Measurements from ENCODE around the gene EIF3J. TPM values are rescaled to one million over a fixed set of nuclear protein-coding genes. Genes with fewer than 3 reads are reported as not detected.
"Not testable (repeated sequence)": the region's sequence is repeated elsewhere in the genome, so short reads cannot be mapped to it uniquely, and the experiment has no call there.

The EIF3J gene
- total RNA-seq, 1 donor from 2014 or later, result 76.2 TPM

DNA sequence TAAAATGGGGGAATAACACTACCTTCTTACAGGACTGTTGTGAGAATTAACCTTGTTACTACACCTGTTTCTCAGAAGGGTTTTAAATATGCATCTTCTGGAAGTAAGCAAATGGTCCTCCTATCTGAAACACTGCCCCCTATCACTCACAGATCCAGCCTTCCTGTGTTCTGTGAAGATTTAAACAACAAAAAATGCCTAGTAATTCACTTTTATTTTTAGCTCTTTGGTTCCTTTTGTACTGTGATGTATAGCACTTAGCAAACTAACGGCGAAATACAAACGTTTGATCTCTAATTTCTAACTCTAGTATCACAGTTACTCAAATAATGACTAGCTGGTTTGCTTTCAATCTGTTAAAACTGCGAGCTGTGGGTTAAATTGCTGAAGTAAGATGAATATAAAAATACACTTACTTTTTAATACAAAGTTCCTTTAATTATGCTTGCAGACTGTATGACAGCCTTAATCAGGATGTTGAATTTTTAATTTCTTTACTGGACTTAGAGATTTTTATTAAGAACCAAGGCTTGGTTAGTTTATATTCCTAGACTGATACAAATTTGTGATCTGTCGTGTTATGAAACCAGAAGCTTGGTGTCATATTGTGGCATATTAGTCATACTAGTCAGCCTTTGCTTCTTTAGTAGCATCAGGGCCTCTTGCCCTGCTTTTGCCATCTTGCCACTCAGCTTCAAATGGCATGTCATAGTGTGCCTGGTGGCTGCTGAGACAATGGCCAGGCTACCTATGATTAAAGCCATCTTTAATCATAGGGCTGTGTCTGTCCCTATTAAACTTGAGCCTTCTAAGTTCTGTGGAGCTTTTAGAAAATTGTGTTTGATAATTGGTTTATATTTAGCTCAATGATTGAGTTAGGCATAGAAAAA is 9.2 kb downstream of the EIF3J start:
- DNase-seq (ENCODE audit: low spot score), result no peak

GRCh38 chr15:44549152-44549551 is 12.2 kb downstream of the EIF3J start:
- H3K9me3 ChIP-seq (ENCODE audit: low read depth); H3K4me3 Mint-ChIP-seq; H3K4me2 ChIP-seq; H3K9ac ChIP-seq; H3K9me3 Mint-ChIP-seq; H3K27me3 Mint-ChIP-seq (ENCODE audit: insufficient read depth, low read depth); H3K4me1 Mint-ChIP-seq; H3K27me3 ChIP-seq; H2AFZ ChIP-seq (replicated peaks); H3K4me3 ChIP-seq; H3F3A ChIP-seq (ENCODE audit: low read depth); DNase-seq (ENCODE audit: low spot score); H3K27ac Mint-ChIP-seq; H3K27ac ChIP-seq; H3K4me1 ChIP-seq: not testable (repeated sequence)
- peaks cover 16% of the 10 kb centered on the region for H3K36me3 Mint-ChIP-seq
- peaks cover 67% of the 10 kb centered on the region for H3K79me2 ChIP-seq (ENCODE audit: low read depth)
- H3K36me3 ChIP-seq, result peaks cover 14% of the 10 kb centered on the region
- peaks cover 25% of the 10 kb centered on the region for H4K20me1 ChIP-seq (ENCODE audit: low read depth)

More for the DNA sequence above, 9.2 kb downstream of the EIF3J start:
- no peak overlapping the region for H3K27ac ChIP-seq
- no peaks in the 10 kb centered on the region for H3K4me1 ChIP-seq
- H3K36me3 ChIP-seq, result peaks cover 3% of the 10 kb centered on the region
- no peak overlapping the region for H3K4me3 ChIP-seq
- Mint-ChIP-seq H3K4me3 (no peak overlapping the region), H3K4me1 (peaks cover 2% of the 10 kb centered on the region), H3K27ac (no peak overlapping the region), H3K27me3 (ENCODE audit: insufficient read depth, low read depth) (no peaks in the 10 kb centered on the region), H3K36me3 (peaks cover 26% of the 10 kb centered on the region), H3K9me3 (no peaks in the 10 kb centered on the region)
- no peaks in the 10 kb centered on the region for H3K9me3 ChIP-seq (ENCODE audit: low read depth)
- H4K20me1 ChIP-seq (ENCODE audit: low read depth), result peaks cover 26% of the 10 kb centered on the region
- no peak overlapping the region for H2AFZ ChIP-seq (replicated peaks)
- H3K27me3 ChIP-seq, result no peaks in the 10 kb centered on the region
- H3F3A ChIP-seq (ENCODE audit: low read depth), result no peaks in the 10 kb centered on the region
- H3K4me2 ChIP-seq, result no peak overlapping the region
- TF ChIP-seq, protein P1, sequence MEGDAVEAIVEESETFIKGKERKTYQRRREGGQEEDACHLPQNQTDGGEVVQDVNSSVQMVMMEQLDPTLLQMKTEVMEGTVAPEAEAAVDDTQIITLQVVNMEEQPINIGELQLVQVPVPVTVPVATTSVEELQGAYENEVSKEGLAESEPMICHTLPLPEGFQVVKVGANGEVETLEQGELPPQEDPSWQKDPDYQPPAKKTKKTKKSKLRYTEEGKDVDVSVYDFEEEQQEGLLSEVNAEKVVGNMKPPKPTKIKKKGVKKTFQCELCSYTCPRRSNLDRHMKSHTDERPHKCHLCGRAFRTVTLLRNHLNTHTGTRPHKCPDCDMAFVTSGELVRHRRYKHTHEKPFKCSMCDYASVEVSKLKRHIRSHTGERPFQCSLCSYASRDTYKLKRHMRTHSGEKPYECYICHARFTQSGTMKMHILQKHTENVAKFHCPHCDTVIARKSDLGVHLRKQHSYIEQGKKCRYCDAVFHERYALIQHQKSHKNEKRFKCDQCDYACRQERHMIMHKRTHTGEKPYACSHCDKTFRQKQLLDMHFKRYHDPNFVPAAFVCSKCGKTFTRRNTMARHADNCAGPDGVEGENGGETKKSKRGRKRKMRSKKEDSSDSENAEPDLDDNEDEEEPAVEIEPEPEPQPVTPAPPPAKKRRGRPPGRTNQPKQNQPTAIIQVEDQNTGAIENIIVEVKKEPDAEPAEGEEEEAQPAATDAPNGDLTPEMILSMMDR (IDR thresholded peaks at IDR 0.05), result peak; percentile 49
- TF ChIP-seq EZH2 (IDR thresholded peaks at IDR 0.05) (no peak), EZH2phosphoT487 (IDR thresholded peaks at IDR 0.05) (no peak)
- no peak overlapping the region for H3K9ac ChIP-seq
- peaks cover 95% of the 10 kb centered on the region for H3K79me2 ChIP-seq (ENCODE audit: low read depth)

DNA sequence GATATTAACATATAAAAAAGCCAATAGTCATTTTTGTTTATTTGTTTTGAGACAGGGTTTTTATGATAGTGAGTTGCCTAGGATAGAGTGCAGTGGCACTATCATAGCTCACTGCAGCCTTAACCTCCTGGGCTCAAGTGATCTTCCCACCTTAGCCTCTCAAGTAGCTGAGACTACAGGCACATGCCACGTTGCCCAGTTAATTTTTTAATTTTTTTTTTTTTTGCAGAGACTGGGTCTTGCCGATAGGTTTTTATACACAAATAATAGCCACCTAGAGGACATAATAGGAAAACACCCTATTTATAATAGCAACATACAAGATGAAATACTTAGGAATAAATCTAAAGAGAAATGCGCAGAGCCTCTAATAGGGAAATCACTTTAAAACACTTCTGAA is 13.3 kb downstream of the EIF3J start:
- no peak for DNase-seq (ENCODE audit: low spot score)
- TF ChIP-seq, protein P1 (IDR thresholded peaks at IDR 0.05), result peak; percentile 32
- TF ChIP-seq EZH2phosphoT487 (IDR thresholded peaks at IDR 0.05), result no peak
- Mint-ChIP-seq H3K36me3 (peaks cover 21% of the 10 kb centered on the region), H3K4me3 (no peak overlapping the region), H3K4me1 (no peaks in the 10 kb centered on the region), H3K27ac (no peak overlapping the region), H3K9me3 (no peaks in the 10 kb centered on the region), H3K27me3 (ENCODE audit: insufficient read depth, low read depth) (no peaks in the 10 kb centered on the region)
- H3K4me1 ChIP-seq, result no peaks in the 10 kb centered on the region
- H3K4me2 ChIP-seq, result no peak overlapping the region
- H4K20me1 ChIP-seq (ENCODE audit: low read depth), result peaks cover 18% of the 10 kb centered on the region
- no peaks in the 10 kb centered on the region for H3F3A ChIP-seq (ENCODE audit: low read depth)
- no peak overlapping the region for H3K9ac ChIP-seq
- no peaks in the 10 kb centered on the region for H3K27me3 ChIP-seq
- H3K79me2 ChIP-seq (ENCODE audit: low read depth), result peaks cover 56% of the 10 kb centered on the region
- no peak overlapping the region for H2AFZ ChIP-seq (replicated peaks)
- peaks cover 19% of the 10 kb centered on the region for H3K36me3 ChIP-seq
- H3K27ac ChIP-seq, result no peak overlapping the region
- no peaks in the 10 kb centered on the region for H3K9me3 ChIP-seq (ENCODE audit: low read depth)
- no peak overlapping the region for H3K4me3 ChIP-seq

DNA sequence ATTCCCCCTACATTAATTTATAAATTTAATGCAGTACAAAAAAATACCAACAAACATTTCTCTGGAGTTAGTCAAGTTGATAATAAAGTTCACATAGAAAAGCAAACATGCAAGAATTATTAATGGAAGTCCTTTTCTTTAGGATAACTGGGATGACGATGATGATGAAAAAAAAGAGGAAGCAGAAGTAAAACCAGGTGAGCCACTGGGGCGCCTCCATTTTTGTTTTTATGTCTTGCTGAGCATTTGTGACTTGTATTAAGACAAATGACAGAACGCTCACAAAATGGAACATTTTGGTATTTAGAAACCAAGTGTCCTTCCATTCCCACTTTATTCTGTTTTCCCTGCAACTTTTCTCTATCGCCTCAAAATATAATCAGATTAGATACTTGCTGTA is 13.8 kb downstream of the EIF3J start:
- no peak for DNase-seq (ENCODE audit: low spot score)
- H3K36me3 ChIP-seq, result peaks cover 24% of the 10 kb centered on the region
- no peak overlapping the region for H3K27ac Mint-ChIP-seq
- no peak overlapping the region for H3K4me3 Mint-ChIP-seq
- H3K9me3 ChIP-seq (ENCODE audit: low read depth), result no peaks in the 10 kb centered on the region
- H4K20me1 ChIP-seq (ENCODE audit: low read depth), result peaks cover 13% of the 10 kb centered on the region
- no peaks in the 10 kb centered on the region for H3K27me3 ChIP-seq
- H2AFZ ChIP-seq (replicated peaks), result no peak overlapping the region
- peaks cover 51% of the 10 kb centered on the region for H3K79me2 ChIP-seq (ENCODE audit: low read depth)
- no peaks in the 10 kb centered on the region for H3K4me1 Mint-ChIP-seq
- no peaks in the 10 kb centered on the region for H3F3A ChIP-seq (ENCODE audit: low read depth)
- no peaks in the 10 kb centered on the region for H3K4me1 ChIP-seq
- no peaks in the 10 kb centered on the region for H3K9me3 Mint-ChIP-seq
- no peaks in the 10 kb centered on the region for H3K27me3 Mint-ChIP-seq (ENCODE audit: insufficient read depth, low read depth)
- H3K27ac ChIP-seq, result no peak overlapping the region
- H3K36me3 Mint-ChIP-seq, result peaks cover 23% of the 10 kb centered on the region
- no peak overlapping the region for H3K4me3 ChIP-seq
- no peak overlapping the region for H3K9ac ChIP-seq
- no peak overlapping the region for H3K4me2 ChIP-seq
- TF ChIP-seq EZH2 (IDR thresholded peaks at IDR 0.05), result no peak
- no peak for TF ChIP-seq EZH2phosphoT487 (IDR thresholded peaks at IDR 0.05)
- TF ChIP-seq, protein P1 (IDR thresholded peaks at IDR 0.05), result no peak
